A549 (cell line): ENCODE measurements around the gene HPCAL1.

ENCODE experiments used
- BCL3 ChIP-seq: fragments of >200 bp; sonication (Bioruptor Twin); formaldehyde crosslinking; IDR thresholded peaks from 3 replicates; pipeline ENCODE4 v1.6.1; 2016
- CEBPB ChIP-seq, 2 experiments: fragments of >200 bp in 1 of 2; sonication (Bioruptor Twin) in 1 of 2; formaldehyde crosslinking in 1 of 2; IDR thresholded peaks; 2 replicates each; pipeline ENCODE4 v1.6.1; 2012 to 2016
- CHD4 ChIP-seq: fragments of 200-600 bp; sonication (generic); IDR thresholded peaks from 2 replicates; pipeline ENCODE4 v1.6.1; 2016; ENCODE audit warnings: antibody characterized with exemption, mild to moderate bottlenecking, borderline replicate concordance
- EP300 ChIP-seq, 2 experiments: fragments of >200 bp; sonication (Bioruptor Twin); formaldehyde crosslinking; IDR thresholded peaks; 2 replicates in 1 of 2; 3 replicates in 1 of 2; pipeline ENCODE4 v1.6.1; 2016 to 2017
- JUN ChIP-seq, 2 experiments: fragments of >200 bp; sonication (Bioruptor Twin); formaldehyde crosslinking; IDR thresholded peaks; 2 replicates in 1 of 2; 3 replicates in 1 of 2; pipeline ENCODE4 v1.6.1; 2016 to 2017
- MYC ChIP-seq: IDR thresholded peaks from 2 replicates; pipeline ENCODE4 v1.6.1; 2012; ENCODE audit warnings: mild to moderate bottlenecking, inconsistent platforms, low read length, improper control_type of control experiment, borderline replicate concordance
- NPAS2 ChIP-seq: fragments of 250-450 bp; sonication (Bioruptor Pico); IDR thresholded peaks from 2 replicates; pipeline ENCODE4 v1.8.0; 2022; ENCODE audit warnings: mild to moderate bottlenecking, moderate library complexity, borderline replicate concordance
- PHF8 ChIP-seq: fragments of 200-600 bp; sonication (generic); IDR thresholded peaks from 2 replicates; pipeline ENCODE4 v1.6.1; 2016; ENCODE audit warnings: low read depth, mild to moderate bottlenecking, antibody characterized with exemption, moderate library complexity, borderline replicate concordance
- POLR2A ChIP-seq: IDR thresholded peaks from 2 replicates; pipeline ENCODE4 v1.6.1; 2012; ENCODE audit warnings: mild to moderate bottlenecking, low read length
- REST ChIP-seq: fragments of 200-600 bp; sonication (generic); IDR thresholded peaks from 2 replicates; pipeline ENCODE4 v1.6.1; 2016; ENCODE audit warnings: antibody characterized with exemption, mild to moderate bottlenecking, moderate library complexity
- ZFP36 ChIP-seq: fragments of 450-650 bp; IDR thresholded peaks from 2 replicates; pipeline ENCODE4 v1.6.1; 2014; ENCODE audit warnings: borderline replicate concordance; ENCODE audit not compliant: partially characterized antibody
- TF ChIP-seq, protein P1 (sequence below): fragments of >200 bp; sonication (Bioruptor Twin); formaldehyde crosslinking; IDR thresholded peaks from 3 replicates; pipeline ENCODE4 v1.5.1; 2016
- TF ChIP-seq, protein P2 (sequence below): fragments of 450-650 bp; IDR thresholded peaks from 2 replicates; pipeline ENCODE4 v1.6.1; 2014; ENCODE audit warnings: antibody characterized with exemption

GRCh38 chr2:10271946-10272345 lies 30.8 kb upstream of the HPCAL1 start:
- TF ChIP-seq PHF8 (no peak), POLR2A (no peak), NPAS2 (no peak), BCL3 (no peak), EP300 (IDR thresholded peaks at IDR 0.05) (no peak), REST (no peak), JUN (IDR thresholded peaks at IDR 0.05) (no peak), CHD4 (no peak), CEBPB (IDR thresholded peaks at IDR 0.05) (no peak), MYC (no peak), ZFP36 (no peak)
- TF ChIP-seq, protein P1, sequence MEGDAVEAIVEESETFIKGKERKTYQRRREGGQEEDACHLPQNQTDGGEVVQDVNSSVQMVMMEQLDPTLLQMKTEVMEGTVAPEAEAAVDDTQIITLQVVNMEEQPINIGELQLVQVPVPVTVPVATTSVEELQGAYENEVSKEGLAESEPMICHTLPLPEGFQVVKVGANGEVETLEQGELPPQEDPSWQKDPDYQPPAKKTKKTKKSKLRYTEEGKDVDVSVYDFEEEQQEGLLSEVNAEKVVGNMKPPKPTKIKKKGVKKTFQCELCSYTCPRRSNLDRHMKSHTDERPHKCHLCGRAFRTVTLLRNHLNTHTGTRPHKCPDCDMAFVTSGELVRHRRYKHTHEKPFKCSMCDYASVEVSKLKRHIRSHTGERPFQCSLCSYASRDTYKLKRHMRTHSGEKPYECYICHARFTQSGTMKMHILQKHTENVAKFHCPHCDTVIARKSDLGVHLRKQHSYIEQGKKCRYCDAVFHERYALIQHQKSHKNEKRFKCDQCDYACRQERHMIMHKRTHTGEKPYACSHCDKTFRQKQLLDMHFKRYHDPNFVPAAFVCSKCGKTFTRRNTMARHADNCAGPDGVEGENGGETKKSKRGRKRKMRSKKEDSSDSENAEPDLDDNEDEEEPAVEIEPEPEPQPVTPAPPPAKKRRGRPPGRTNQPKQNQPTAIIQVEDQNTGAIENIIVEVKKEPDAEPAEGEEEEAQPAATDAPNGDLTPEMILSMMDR: no peak
- TF ChIP-seq, protein P2, sequence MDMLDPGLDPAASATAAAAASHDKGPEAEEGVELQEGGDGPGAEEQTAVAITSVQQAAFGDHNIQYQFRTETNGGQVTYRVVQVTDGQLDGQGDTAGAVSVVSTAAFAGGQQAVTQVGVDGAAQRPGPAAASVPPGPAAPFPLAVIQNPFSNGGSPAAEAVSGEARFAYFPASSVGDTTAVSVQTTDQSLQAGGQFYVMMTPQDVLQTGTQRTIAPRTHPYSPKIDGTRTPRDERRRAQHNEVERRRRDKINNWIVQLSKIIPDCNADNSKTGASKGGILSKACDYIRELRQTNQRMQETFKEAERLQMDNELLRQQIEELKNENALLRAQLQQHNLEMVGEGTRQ: no peak
